ENCODE measurements around the gene PROSER3.

PROSER3 gene

GRCh38 chr19:35714601-35715354 is 43.2 kb upstream of the PROSER3 start:
- CTCF ChIA-PET: interaction anchor here (1.0 to 5.4 kb wide), 4 partner anchors 12 to 30 kb away, joined by 3 to 43 read pairs (median 4); partner anchors contain the start of genes PSENEN and U2AF1L4
- no peak overlapping the region for H3K27ac ChIP-seq (ENCODE audit: insufficient read depth in 1 of 2, low read depth in 1 of 2, low read length in 2 of 2, poor library complexity in 1 of 2, severe bottlenecking in 2 of 2)
- POLR2A ChIA-PET: no interaction called here

GRCh38 chr19:35715355-35715809 is 42.6 kb upstream of the PROSER3 start:
- DNase-seq: no peak
- H3K36me3 ChIP-seq (ENCODE audit: control insufficient read depth in 4 of 4, insufficient read depth in 4 of 4, low read length in 3 of 4): peaks cover 0 to 11% (median 3%) of the 10 kb centered on the region in 4 experiments
- H3K27ac ChIP-seq (ENCODE audit: insufficient read depth in 1 of 2, low read depth in 1 of 2, low read length in 2 of 2, poor library complexity in 1 of 2, severe bottlenecking in 2 of 2): no peak overlapping the region
- H3K9me3 ChIP-seq (ENCODE audit: control extremely low read depth in 1 of 5, control insufficient read depth in 4 of 5, insufficient read depth in 2 of 5, low read depth in 1 of 5, low read length in 4 of 5): no peaks in the 10 kb centered on the region
- H3K4me3 ChIP-seq (ENCODE audit: control insufficient read depth in 1 of 7, extremely low read depth in 1 of 7, insufficient read depth in 4 of 7, low read depth in 2 of 7, low read length in 6 of 7): peak overlapping the region in 5 of 7 experiments; percentile 79 to 92 (median 82)
- 78% methylated on average over 3 of the region's 7 CpGs for WGBS (ENCODE audit: insufficient coverage)
- no peaks in the 10 kb centered on the region for H3K27me3 ChIP-seq (replicated peaks in 2 of 5; ENCODE audit: control insufficient read depth in 4 of 5, insufficient read depth in 5 of 5, low read length in 4 of 5)
- ChIA-PET CTCF (interaction anchor here (1.0 to 5.4 kb wide), 5 partner anchors 12 to 167 kb away, joined by 3 to 43 read pairs (median 6); partner anchors contain the start of genes PSENEN and U2AF1L4), POLR2A (no interaction called here)
- peaks cover 0 to 45% (median 32%) of the 10 kb centered on the region in 4 experiments for H3K4me1 ChIP-seq (ENCODE audit: control extremely low read depth in 1 of 4, control insufficient read depth in 4 of 4, insufficient read depth in 4 of 4, low read length in 3 of 4)

More at GRCh38 chr19:35714601-35715354, 43.2 kb upstream of the PROSER3 start:
- DNase-seq: no peak
- H3K4me1 ChIP-seq (ENCODE audit: control extremely low read depth in 1 of 4, control insufficient read depth in 4 of 4, insufficient read depth in 4 of 4, low read length in 3 of 4): peaks cover 0 to 45% (median 32%) of the 10 kb centered on the region in 4 experiments
- peaks cover 0 to 5% (median under 1%) of the 10 kb centered on the region in 4 experiments for H3K36me3 ChIP-seq (ENCODE audit: control insufficient read depth in 4 of 4, insufficient read depth in 4 of 4, low read length in 3 of 4)
- WGBS (ENCODE audit: insufficient coverage): 90% methylated on average over 13 of the region's 14 CpGs
- H3K4me3 ChIP-seq (ENCODE audit: control insufficient read depth in 1 of 7, extremely low read depth in 1 of 7, insufficient read depth in 4 of 7, low read depth in 2 of 7, low read length in 6 of 7): no peak overlapping the region
- no peaks in the 10 kb centered on the region for H3K27me3 ChIP-seq (replicated peaks in 2 of 5; ENCODE audit: control insufficient read depth in 4 of 5, insufficient read depth in 5 of 5, low read length in 4 of 5)
- no peaks in the 10 kb centered on the region for H3K9me3 ChIP-seq (ENCODE audit: control extremely low read depth in 1 of 5, control insufficient read depth in 4 of 5, insufficient read depth in 2 of 5, low read depth in 1 of 5, low read length in 4 of 5)

- POLR2A ChIA-PET: no interaction called here
- peak overlapping the region; percentile 74 to 92 (median 82) for H3K4me3 ChIP-seq (ENCODE audit: control insufficient read depth in 1 of 7, extremely low read depth in 1 of 7, insufficient read depth in 4 of 7, low read depth in 2 of 7, low read length in 6 of 7)
- H3K27me3 ChIP-seq (replicated peaks in 2 of 5; ENCODE audit: control insufficient read depth in 4 of 5, insufficient read depth in 5 of 5, low read length in 4 of 5): no peaks in the 10 kb centered on the region
- WGBS (ENCODE audit: insufficient coverage): under 1% methylated on average over 43 of the region's 52 CpGs
- DNase-seq: peak in 1 of 3 donors; percentile 18
- peaks cover 0 to 18% (median 6%) of the 10 kb centered on the region in 4 experiments for H3K36me3 ChIP-seq (ENCODE audit: control insufficient read depth in 4 of 4, insufficient read depth in 4 of 4, low read length in 3 of 4)
- no peaks in the 10 kb centered on the region for H3K9me3 ChIP-seq (ENCODE audit: control extremely low read depth in 1 of 5, control insufficient read depth in 4 of 5, insufficient read depth in 2 of 5, low read depth in 1 of 5, low read length in 4 of 5)
- CTCF ChIA-PET: interaction anchor here (0.6 to 1.5 kb wide), 3 partner anchors 15 to 168 kb away, joined by 3 to 6 read pairs (median 3); no protein-coding TSS in a partner anchor
- H3K27ac ChIP-seq (ENCODE audit: insufficient read depth in 1 of 2, low read depth in 1 of 2, low read length in 2 of 2, poor library complexity in 1 of 2, severe bottlenecking in 2 of 2): peak overlapping the region in 1 of 2 experiments; percentile 65
- H3K4me1 ChIP-seq (ENCODE audit: control extremely low read depth in 1 of 4, control insufficient read depth in 4 of 4, insufficient read depth in 4 of 4, low read length in 3 of 4): peaks cover 0 to 45% (median 32%) of the 10 kb centered on the region in 4 experiments
These were observed 41.8 kb upstream of the PROSER3 start for GRCh38 chr19:35715981-35716800.

GRCh38 chr19:35716801-35717664 is 40.9 kb upstream of the PROSER3 start:
- Histone ChIP-seq H3K27me3 (replicated peaks in 2 of 5; ENCODE audit: control insufficient read depth in 4 of 5, insufficient read depth in 5 of 5, low read length in 4 of 5) (no peaks in the 10 kb centered on the region), H3K36me3 (ENCODE audit: control insufficient read depth in 4 of 4, insufficient read depth in 4 of 4, low read length in 3 of 4) (peaks cover 0 to 25% (median 11%) of the 10 kb centered on the region in 4 experiments), H3K27ac (ENCODE audit: insufficient read depth in 1 of 2, low read depth in 1 of 2, low read length in 2 of 2, poor library complexity in 1 of 2, severe bottlenecking in 2 of 2) (peak overlapping the region in 1 of 2 experiments; percentile 66), H3K4me3 (ENCODE audit: control insufficient read depth in 1 of 7, extremely low read depth in 1 of 7, insufficient read depth in 4 of 7, low read depth in 2 of 7, low read length in 6 of 7) (peak overlapping the region; percentile 74 to 92 (median 82)), H3K9me3 (ENCODE audit: control extremely low read depth in 1 of 5, control insufficient read depth in 4 of 5, insufficient read depth in 2 of 5, low read depth in 1 of 5, low read length in 4 of 5) (no peaks in the 10 kb centered on the region), H3K4me1 (ENCODE audit: control extremely low read depth in 1 of 4, control insufficient read depth in 4 of 4, insufficient read depth in 4 of 4, low read length in 3 of 4) (peaks cover 0 to 45% (median 32%) of the 10 kb centered on the region in 4 experiments)
- peak; percentile 95 to 98 (median 98) for DNase-seq
- ChIA-PET CTCF (interaction anchor here (1.5 kb wide), 1 partner anchor 23 kb away, joined by 6 read pairs; no protein-coding TSS in a partner anchor), POLR2A (no interaction called here)
- WGBS (ENCODE audit: insufficient coverage): 0% methylated on average over 60 of the region's 77 CpGs

- peak within 1 kb of the TSS; percentile 74 to 92 (median 82) for H3K4me3 ChIP-seq (ENCODE audit: control insufficient read depth in 1 of 7, extremely low read depth in 1 of 7, insufficient read depth in 4 of 7, low read depth in 2 of 7, low read length in 6 of 7)
- DNase-seq: no peak
- H3K27me3 ChIP-seq (replicated peaks in 2 of 5; ENCODE audit: control insufficient read depth in 4 of 5, insufficient read depth in 5 of 5, low read length in 4 of 5): no peaks in the 10 kb centered on the region
- no peaks in the 10 kb centered on the region for H3K9me3 ChIP-seq (ENCODE audit: control extremely low read depth in 1 of 5, control insufficient read depth in 4 of 5, insufficient read depth in 2 of 5, low read depth in 1 of 5, low read length in 4 of 5)
- POLR2A ChIA-PET: interaction anchor here (1.1 kb wide), 1 partner anchor 27 kb away, joined by 4 read pairs; the partner anchor contains the start of genes PSENEN and U2AF1L4
- 0% methylated on average over 58 of the region's 109 CpGs for WGBS (ENCODE audit: insufficient coverage)
- H3K27ac ChIP-seq (ENCODE audit: insufficient read depth in 1 of 2, low read depth in 1 of 2, low read length in 2 of 2, poor library complexity in 1 of 2, severe bottlenecking in 2 of 2): peak within 1 kb of the TSS; percentile 58 to 83
- peaks cover 0 to 45% (median 32%) of the 10 kb centered on the region in 4 experiments for H3K4me1 ChIP-seq (ENCODE audit: control extremely low read depth in 1 of 4, control insufficient read depth in 4 of 4, insufficient read depth in 4 of 4, low read length in 3 of 4)
- peaks cover 0 to 33% (median 18%) of the 10 kb centered on the region in 4 experiments for H3K36me3 ChIP-seq (ENCODE audit: control insufficient read depth in 4 of 4, insufficient read depth in 4 of 4, low read length in 3 of 4)
- CTCF ChIA-PET: interaction anchor here (0.9 kb wide), 1 partner anchor 10 kb away, joined by 5 read pairs; no protein-coding TSS in a partner anchor
These were observed 40.2 kb upstream of the PROSER3 start, which contains the start of gene KMT2B for GRCh38 chr19:35717665-35718344. Gene KMT2B (plus strand): TSS chr19:35718003. CDS start chr19:35718019, 16 bp downstream.
